GM12892 (cell line): ENCODE results near the gene GALNT9.

Experiments
- POLR2A ChIP-seq: IDR thresholded peaks from 2 replicates; pipeline ENCODE4 v1.6.1; 2011; ENCODE audit warnings: low read depth, low read length, control low read depth
- POLR2AphosphoS5 ChIP-seq: IDR thresholded peaks from 2 replicates; pipeline ENCODE4 v1.6.1; 2011; ENCODE audit warnings: low read depth, low read length, control low read depth
- TAF1 ChIP-seq: IDR thresholded peaks from 2 replicates; pipeline ENCODE4 v1.6.1; 2011; ENCODE audit warnings: low read depth, mild to moderate bottlenecking, control low read depth, low read length, borderline replicate concordance

- TF ChIP-seq TAF1 (no peak), POLR2AphosphoS5 (no peak), POLR2A (no peak)
Observed at GRCh38 chr12:132236930-132237771, 92.2 kb downstream of the GALNT9 start.
